ENCODE data around the gene KRTAP10-2. TPM values are rescaled to one million over a fixed set of nuclear protein-coding genes. Genes with fewer than 3 reads are reported as not detected.

Gene KRTAP10-2
- total RNA-seq, 1 donor from 2014 or later = not detected

DNA sequence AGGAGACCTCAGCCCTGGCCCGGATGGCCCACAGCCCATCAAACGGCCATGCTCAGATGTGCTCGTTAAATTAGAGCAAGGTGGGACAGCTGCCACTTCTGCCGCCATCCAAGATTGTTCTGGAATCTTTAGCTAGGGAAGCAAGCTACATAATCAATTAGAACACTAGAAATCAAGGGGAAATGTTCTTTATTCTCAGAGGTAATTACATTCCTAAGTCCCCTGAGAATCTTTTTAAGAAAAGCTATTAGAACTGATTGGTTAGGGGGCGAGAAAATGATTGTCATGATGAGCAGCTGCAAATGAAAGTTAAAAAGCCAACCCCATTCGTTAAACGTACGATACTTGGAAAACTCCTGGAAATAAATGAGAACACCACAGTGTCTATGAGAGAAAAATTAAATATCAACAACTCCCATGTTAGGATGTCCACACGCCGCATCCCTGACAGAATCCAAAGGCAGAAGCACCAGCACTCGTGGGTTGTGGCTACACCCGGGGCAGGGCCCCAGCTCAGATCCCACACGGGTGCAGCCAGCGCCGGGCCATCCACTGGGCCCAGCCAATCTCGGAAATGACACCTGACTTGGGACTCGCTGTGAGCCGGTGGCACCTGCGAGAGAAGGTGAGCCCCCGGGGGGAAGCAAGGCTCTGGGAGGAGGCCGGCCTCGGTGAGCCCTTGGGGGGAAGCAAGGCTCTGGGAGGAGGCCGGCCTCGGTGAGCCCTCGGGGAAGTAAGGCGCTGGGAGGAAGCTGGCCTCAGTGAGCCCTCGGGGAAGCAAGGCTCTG is 48.9 kb downstream of the KRTAP10-2 start:
- H3K27ac Mint-ChIP-seq (ENCODE audit: unreplicated experiment) = no peak overlapping the region
- no peak overlapping the region for H3K4me3 Mint-ChIP-seq (ENCODE audit: unreplicated experiment)
- H3K36me3 Mint-ChIP-seq (ENCODE audit: low read depth) = no peaks in the 10 kb centered on the region
- H3K4me1 Mint-ChIP-seq (ENCODE audit: low read depth) = peaks cover 7% of the 10 kb centered on the region
- peaks cover 3% of the 10 kb centered on the region for H3K27me3 Mint-ChIP-seq (ENCODE audit: low read depth)
- no peak for DNase-seq (ENCODE audit: low spot score)
- TF ChIP-seq, protein P1, sequence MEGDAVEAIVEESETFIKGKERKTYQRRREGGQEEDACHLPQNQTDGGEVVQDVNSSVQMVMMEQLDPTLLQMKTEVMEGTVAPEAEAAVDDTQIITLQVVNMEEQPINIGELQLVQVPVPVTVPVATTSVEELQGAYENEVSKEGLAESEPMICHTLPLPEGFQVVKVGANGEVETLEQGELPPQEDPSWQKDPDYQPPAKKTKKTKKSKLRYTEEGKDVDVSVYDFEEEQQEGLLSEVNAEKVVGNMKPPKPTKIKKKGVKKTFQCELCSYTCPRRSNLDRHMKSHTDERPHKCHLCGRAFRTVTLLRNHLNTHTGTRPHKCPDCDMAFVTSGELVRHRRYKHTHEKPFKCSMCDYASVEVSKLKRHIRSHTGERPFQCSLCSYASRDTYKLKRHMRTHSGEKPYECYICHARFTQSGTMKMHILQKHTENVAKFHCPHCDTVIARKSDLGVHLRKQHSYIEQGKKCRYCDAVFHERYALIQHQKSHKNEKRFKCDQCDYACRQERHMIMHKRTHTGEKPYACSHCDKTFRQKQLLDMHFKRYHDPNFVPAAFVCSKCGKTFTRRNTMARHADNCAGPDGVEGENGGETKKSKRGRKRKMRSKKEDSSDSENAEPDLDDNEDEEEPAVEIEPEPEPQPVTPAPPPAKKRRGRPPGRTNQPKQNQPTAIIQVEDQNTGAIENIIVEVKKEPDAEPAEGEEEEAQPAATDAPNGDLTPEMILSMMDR (IDR thresholded peaks at IDR 0.05) = no peak
- H3K9me3 Mint-ChIP-seq (ENCODE audit: low read depth) = no peaks in the 10 kb centered on the region

Other genes starting within 250 kb of the KRTAP10-2 start
- 14.2 to 19.5 TPM (median 17.7 TPM) in 3 replicates for gene CFAP410, start 212.1 kb downstream of the KRTAP10-2 start, total RNA-seq
- gene TRPM2, start 197.9 kb downstream of the KRTAP10-2 start, total RNA-seq = 0.21 to 0.32 TPM in 2 of 3 replicates, not detected in the other
- gene LRRC3, start 96.0 kb downstream of the KRTAP10-2 start, total RNA-seq = 3.3 to 8.0 TPM (median 7.4 TPM) in 3 replicates
- not detected in 3 replicates for gene KRTAP10-1, start 11.3 kb downstream of the KRTAP10-2 start, total RNA-seq
- not detected in 3 replicates for gene KRTAP10-3, start 7.3 kb upstream of the KRTAP10-2 start, total RNA-seq
- gene KRTAP10-4, start 22.2 kb upstream of the KRTAP10-2 start, total RNA-seq = not detected in 3 replicates
- not detected in 3 replicates for gene KRTAP10-5, start 29.1 kb upstream of the KRTAP10-2 start, total RNA-seq
- gene KRTAP10-6, start 41.0 kb upstream of the KRTAP10-2 start, total RNA-seq = not detected in 3 replicates
- not detected in 3 replicates for gene KRTAP10-7, start 49.1 kb upstream of the KRTAP10-2 start, total RNA-seq
- gene KRTAP10-8, start 60.6 kb upstream of the KRTAP10-2 start, total RNA-seq = not detected in 3 replicates
- gene KRTAP10-9, start 75.6 kb upstream of the KRTAP10-2 start, total RNA-seq = not detected in 3 replicates
- not detected in 3 replicates for gene KRTAP10-10, start 85.9 kb upstream of the KRTAP10-2 start, total RNA-seq
- gene KRTAP10-11, start 94.9 kb upstream of the KRTAP10-2 start, total RNA-seq = not detected in 3 replicates
- gene KRTAP12-4, start 103.2 kb upstream of the KRTAP10-2 start, total RNA-seq = not detected in 3 replicates
- gene KRTAP12-3, start 106.4 kb upstream of the KRTAP10-2 start, total RNA-seq = not detected in 3 replicates
- gene KRTAP12-2, start 115.4 kb upstream of the KRTAP10-2 start, total RNA-seq = not detected in 3 replicates
- not detected in 3 replicates for gene KRTAP12-1, start 130.7 kb upstream of the KRTAP10-2 start, total RNA-seq
- gene KRTAP10-12, start 145.7 kb upstream of the KRTAP10-2 start, total RNA-seq = not detected in 3 replicates
- 0.15 to 0.38 TPM in 2 of 3 replicates, not detected in the other for gene TSPEAR, start 160.1 kb upstream of the KRTAP10-2 start, total RNA-seq

Data from chondrocyte (in vitro differentiated cells).